Endodermal cell (in vitro differentiated cells): ENCODE data around the gene ODF2L. TPM values are rescaled to one million over a fixed set of nuclear protein-coding genes. Genes with fewer than 3 reads are reported as not detected.

Experiments used
- DNase-seq: peaks from one replicate; pipeline ENCODE4 v3.0.0-alpha.2; 2017
- H3K27ac ChIP-seq: 2 replicates; pipeline ENCODE4 v1.5.1; 2013; ENCODE audit warnings: mild to moderate bottlenecking, low read depth, low read length, moderate library complexity
- H3K27me3 ChIP-seq: 2 replicates; pipeline ENCODE4 v1.6.1; 2013; ENCODE audit warnings: mild to moderate bottlenecking, low read length, moderate library complexity; ENCODE audit not compliant: insufficient read depth, control insufficient read depth, poor library complexity, severe bottlenecking
- H3K36me3 ChIP-seq: 2 replicates; pipeline ENCODE4 v1.7.0; 2013; ENCODE audit warnings: mild to moderate bottlenecking, low read length, moderate library complexity; ENCODE audit not compliant: control insufficient read depth, insufficient read depth
- H3K4me1 ChIP-seq: one replicate; pipeline ENCODE4 v1.7.0; 2013; ENCODE audit warnings: low read length; ENCODE audit not compliant: control insufficient read depth, insufficient read depth
- H3K4me3 ChIP-seq: 2 replicates; pipeline ENCODE4 v1.5.1; 2013; ENCODE audit warnings: mild to moderate bottlenecking, low read length, moderate library complexity
- H3K9ac ChIP-seq: 2 replicates; pipeline ENCODE4 v1.6.1; 2013; ENCODE audit warnings: mild to moderate bottlenecking, low read length, moderate library complexity; ENCODE audit not compliant: poor library complexity, severe bottlenecking; ENCODE audit errors: extremely low read depth
- H3K9me3 ChIP-seq: 2 replicates; pipeline ENCODE4 v1.6.1; 2013; ENCODE audit warnings: mild to moderate bottlenecking, low read length, moderate library complexity; ENCODE audit not compliant: control insufficient read depth
- H3K27ac Mint-ChIP-seq: 2 replicates; pipeline ENCODE4 v1.8.0; 2020; ENCODE audit warnings: mixed read lengths
- H3K27me3 Mint-ChIP-seq: 2 replicates; pipeline ENCODE4 v1.8.0; 2021; ENCODE audit warnings: mild to moderate bottlenecking, mixed read lengths; ENCODE audit not compliant: insufficient read depth
- H3K36me3 Mint-ChIP-seq: 2 replicates; pipeline ENCODE4 v1.8.0; 2020; ENCODE audit warnings: low read depth, mixed read lengths
- H3K4me1 Mint-ChIP-seq: 2 replicates; pipeline ENCODE4 v1.8.0; 2020; ENCODE audit warnings: mixed read lengths
- H3K4me3 Mint-ChIP-seq: 2 replicates; pipeline ENCODE4 v1.8.0; 2020; ENCODE audit warnings: mild to moderate bottlenecking, moderate library complexity, mixed read lengths
- H3K9me3 Mint-ChIP-seq: 2 replicates; pipeline ENCODE4 v1.8.0; 2020; ENCODE audit warnings: mild to moderate bottlenecking, mixed read lengths
- WGBS, 2 experiments: methylation state at CpG; one replicate each; pipeline versions ENCODE4 v1.1.5 to v1.1.7; 2013; ENCODE audit warnings: missing lambda C conversion rate in 2 of 2, mixed read lengths in 1 of 2; ENCODE audit not compliant: insufficient coverage in 1 of 2, insufficient read length in 1 of 2; 5-methylcytosine and 5-hydroxymethylcytosine counted together
- total RNA-seq, 2 donors: library from RNA; stranded (reverse); fragmentation: NEBNext Ultra II Directional in 1 of 2; extraction: Animal tissue kit (Norgen Biotek cat#: 25700) in 1 of 2; gene quantifications; 2 replicates in 1 of 2; 3 replicates in 1 of 2; pipeline ENCODE4 v1.2.1, GENCODE V29; 2021
- TF ChIP-seq, protein P1 (sequence below): fragments of 200-600 bp; sonication (generic); conservative IDR thresholded peaks from 2 replicates; pipeline ENCODE4 v1.5.0; 2021; ENCODE audit warnings: antibody characterized with exemption, mild to moderate bottlenecking

Gene ODF2L
- total RNA-seq, 2 donors from 2014 or later = 77.6 to 84.1 TPM

DNA sequence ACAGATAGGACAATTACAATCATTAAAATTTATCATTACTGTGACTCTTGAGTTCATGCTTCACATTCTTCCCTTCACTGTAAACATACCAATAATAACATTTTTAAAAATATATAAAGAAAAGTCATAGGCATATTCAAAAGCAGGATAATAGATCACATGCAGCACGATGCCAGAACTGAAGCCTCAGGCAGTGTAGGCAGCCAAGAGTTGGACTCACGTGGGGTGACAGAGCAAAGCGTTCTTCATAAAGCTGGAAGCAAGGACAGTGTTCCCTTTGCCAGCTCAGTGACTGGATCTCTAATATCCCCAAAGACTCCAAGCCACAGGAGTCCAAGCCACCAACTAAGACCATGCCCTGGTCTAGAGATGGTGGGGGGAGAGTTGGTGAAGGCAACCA is 77.7 kb downstream of the ODF2L start:
- WGBS, 2 experiments = 92 to 96% methylated on average over 3 of the region's 3 CpGs
- Mint-ChIP-seq H3K27me3 (no peaks in the 10 kb centered on the region), H3K4me3 (no peak overlapping the region), H3K9me3 (no peaks in the 10 kb centered on the region), H3K27ac (no peak overlapping the region), H3K36me3 (no peaks in the 10 kb centered on the region), H3K4me1 (no peaks in the 10 kb centered on the region)
- no peak overlapping the region for H3K9ac ChIP-seq
- H3K36me3 ChIP-seq = no peaks in the 10 kb centered on the region
- no peaks in the 10 kb centered on the region for H3K27me3 ChIP-seq
- no peak for DNase-seq
- no peaks in the 10 kb centered on the region for H3K9me3 ChIP-seq
- TF ChIP-seq, protein P1, sequence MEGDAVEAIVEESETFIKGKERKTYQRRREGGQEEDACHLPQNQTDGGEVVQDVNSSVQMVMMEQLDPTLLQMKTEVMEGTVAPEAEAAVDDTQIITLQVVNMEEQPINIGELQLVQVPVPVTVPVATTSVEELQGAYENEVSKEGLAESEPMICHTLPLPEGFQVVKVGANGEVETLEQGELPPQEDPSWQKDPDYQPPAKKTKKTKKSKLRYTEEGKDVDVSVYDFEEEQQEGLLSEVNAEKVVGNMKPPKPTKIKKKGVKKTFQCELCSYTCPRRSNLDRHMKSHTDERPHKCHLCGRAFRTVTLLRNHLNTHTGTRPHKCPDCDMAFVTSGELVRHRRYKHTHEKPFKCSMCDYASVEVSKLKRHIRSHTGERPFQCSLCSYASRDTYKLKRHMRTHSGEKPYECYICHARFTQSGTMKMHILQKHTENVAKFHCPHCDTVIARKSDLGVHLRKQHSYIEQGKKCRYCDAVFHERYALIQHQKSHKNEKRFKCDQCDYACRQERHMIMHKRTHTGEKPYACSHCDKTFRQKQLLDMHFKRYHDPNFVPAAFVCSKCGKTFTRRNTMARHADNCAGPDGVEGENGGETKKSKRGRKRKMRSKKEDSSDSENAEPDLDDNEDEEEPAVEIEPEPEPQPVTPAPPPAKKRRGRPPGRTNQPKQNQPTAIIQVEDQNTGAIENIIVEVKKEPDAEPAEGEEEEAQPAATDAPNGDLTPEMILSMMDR = no peak
- H3K27ac ChIP-seq = no peak overlapping the region
- no peak overlapping the region for H3K4me3 ChIP-seq
- H3K4me1 ChIP-seq = no peaks in the 10 kb centered on the region

DNA sequence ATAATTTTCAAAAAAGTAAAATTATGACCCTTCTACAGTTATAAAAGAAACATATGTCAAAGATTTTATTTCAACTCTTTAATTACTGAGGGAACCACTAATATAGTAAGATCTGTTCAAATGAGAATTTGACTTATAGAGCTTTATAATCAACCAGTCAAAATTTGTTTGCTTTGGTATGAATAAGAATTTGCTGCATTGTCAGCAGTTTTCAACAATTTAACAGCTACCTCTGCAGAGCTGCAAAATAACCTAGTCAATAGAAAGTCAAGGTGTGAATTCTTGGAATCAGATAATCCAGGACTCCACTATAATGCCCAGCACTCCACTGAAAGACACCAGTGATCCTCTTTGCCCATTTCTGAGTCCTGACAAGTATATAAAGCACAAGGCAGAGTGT is 78.2 kb downstream of the ODF2L start:
- Mint-ChIP-seq H3K27ac (no peak overlapping the region), H3K4me3 (no peak overlapping the region), H3K36me3 (no peaks in the 10 kb centered on the region), H3K4me1 (no peaks in the 10 kb centered on the region), H3K9me3 (no peaks in the 10 kb centered on the region), H3K27me3 (no peaks in the 10 kb centered on the region)
- Histone ChIP-seq H3K27me3 (no peaks in the 10 kb centered on the region), H3K36me3 (no peaks in the 10 kb centered on the region), H3K4me1 (no peaks in the 10 kb centered on the region), H3K4me3 (no peak overlapping the region), H3K9ac (no peak overlapping the region), H3K27ac (no peak overlapping the region), H3K9me3 (no peaks in the 10 kb centered on the region)
- DNase-seq = no peak
- TF ChIP-seq, protein P1 = no peak

DNA sequence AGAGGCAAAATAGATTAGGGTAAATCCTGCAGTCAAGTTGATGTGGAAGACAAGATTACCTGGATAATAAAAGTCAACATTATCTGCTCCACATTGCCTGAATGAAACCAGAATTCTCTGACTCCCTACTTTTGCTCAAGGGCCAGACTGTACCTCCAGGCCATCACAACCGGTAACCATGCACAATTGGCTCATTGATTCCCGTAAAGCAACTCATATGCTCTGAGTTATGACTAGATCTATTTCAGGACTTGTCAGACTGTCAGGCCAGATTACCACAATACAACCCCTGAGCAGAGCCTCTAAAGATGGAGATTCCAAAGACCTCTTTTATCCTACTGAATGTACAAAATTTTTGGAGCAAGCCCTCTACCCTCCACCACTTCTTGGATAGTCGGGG is 90.4 kb downstream of the ODF2L start:
- Mint-ChIP-seq H3K9me3 (no peaks in the 10 kb centered on the region), H3K27me3 (no peaks in the 10 kb centered on the region), H3K4me3 (no peak overlapping the region), H3K4me1 (no peaks in the 10 kb centered on the region), H3K36me3 (no peaks in the 10 kb centered on the region), H3K27ac (no peak overlapping the region)
- 94 to 100% methylated on average over 3 of the region's 3 CpGs for WGBS, 2 experiments
- Histone ChIP-seq H3K4me1 (no peaks in the 10 kb centered on the region), H3K27me3 (no peaks in the 10 kb centered on the region), H3K27ac (no peak overlapping the region), H3K4me3 (no peak overlapping the region), H3K9ac (no peak overlapping the region), H3K36me3 (no peaks in the 10 kb centered on the region), H3K9me3 (no peaks in the 10 kb centered on the region)
- TF ChIP-seq, protein P1 = no peak
- no peak for DNase-seq
